Inferior parietal cortex (tissue), 1 donor: Measurements from ENCODE around the gene HSP90AB1.

Source experiments
- DNase-seq: peaks from one replicate; pipeline ENCODE4 v3.0.0-alpha.2; 2016; ENCODE audit errors: extremely low spot score

The HSP90AB1 gene

DNA sequence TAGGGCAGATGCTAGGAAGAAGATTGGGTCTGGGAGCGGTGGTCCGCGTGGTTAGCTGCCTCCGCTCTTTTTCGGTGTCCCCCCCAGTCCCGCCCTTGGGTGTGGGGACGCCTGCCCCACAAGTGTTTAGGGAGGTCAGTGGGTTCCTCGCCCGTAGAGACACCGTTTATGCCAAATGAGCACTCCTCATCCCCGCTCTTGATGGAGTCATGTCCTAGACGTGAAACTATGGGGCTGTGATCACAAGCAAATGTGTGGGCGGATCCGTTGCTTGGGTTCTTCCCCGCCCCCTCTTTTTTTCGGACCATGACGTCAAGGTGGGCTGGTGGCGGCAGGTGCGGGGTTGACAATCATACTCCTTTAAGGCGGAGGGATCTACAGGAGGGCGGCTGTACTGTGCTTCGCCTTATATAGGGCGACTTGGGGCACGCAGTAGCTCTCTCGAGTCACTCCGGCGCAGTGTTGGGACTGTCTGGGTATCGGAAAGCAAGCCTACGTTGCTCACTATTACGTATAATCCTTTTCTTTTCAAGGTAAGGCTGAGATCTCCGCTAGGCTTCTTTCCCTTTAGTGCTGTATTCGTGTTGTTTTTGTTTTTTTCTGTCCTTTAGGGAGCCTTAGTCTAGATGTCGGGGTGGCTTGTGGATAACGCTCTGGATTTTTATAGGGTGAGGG lies at the start of gene HSP90AB1:
HSP90AB1 (plus strand) TSS at position 439 of the 675 bp plus-strand sequence. CDS start 1,529 bp downstream, outside the sequence.
- DNase-seq = peak; percentile 98

DNA sequence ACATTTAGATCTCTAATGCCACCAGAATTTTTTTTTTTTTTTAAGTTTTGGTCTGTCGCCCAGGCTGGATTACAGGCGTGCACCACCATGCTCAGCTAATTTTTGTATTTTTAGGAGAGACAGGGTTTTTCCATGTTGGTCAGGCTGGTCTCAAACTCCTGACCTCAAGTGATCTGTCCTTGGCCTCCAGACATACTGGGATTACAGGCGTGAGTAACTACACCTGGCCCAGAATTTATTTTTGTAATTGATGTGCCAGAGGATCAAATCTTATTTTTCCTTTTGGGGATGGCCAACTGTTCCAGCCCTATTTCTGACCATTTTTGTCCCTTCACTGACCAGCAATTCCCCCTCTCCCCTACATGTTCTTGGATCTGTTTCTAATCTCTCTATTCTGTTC lies 48.2 kb upstream of the HSP90AB1 start:
- DNase-seq = no peak

DNA sequence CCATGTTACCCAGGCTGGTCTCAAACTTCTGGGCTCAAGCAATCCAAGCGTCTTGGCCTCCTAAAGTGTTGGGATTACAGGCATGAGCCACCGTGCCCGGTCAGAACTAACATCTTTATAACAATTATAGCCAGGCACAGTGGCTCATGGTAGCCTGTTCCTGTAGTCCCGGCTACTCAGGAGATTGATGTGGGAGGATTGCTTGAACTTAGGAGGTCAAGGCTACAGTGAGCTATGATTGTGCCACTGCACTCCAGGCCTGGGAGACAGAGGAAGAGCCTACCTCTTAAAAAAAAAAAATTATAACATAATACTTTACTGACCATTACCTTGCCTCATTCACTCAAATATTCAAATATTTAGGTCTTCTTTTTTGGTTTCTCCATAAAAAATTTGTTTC lies 47.0 kb upstream of the HSP90AB1 start:
- DNase-seq = no peak

DNA sequence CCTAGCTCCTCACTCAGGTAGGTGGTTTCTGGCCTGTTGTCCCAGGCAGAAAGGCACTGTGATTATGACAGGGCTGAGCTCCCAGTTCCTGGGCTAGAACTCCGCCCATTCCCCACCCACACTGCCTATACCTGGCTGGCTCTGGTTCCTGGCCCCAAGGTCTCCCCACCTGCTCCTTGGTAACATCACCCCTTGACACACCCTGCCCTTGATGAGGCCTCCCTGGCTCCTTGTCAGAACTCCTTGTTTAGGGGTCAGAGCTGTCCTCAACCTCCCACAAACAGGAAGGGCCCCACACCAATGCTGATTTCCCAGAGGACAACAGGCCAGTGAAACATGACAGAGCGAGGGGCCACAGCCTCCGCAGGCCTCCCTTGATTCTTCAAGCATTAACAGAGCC lies 45.7 kb upstream of the HSP90AB1 start:
- no peak for DNase-seq

DNA sequence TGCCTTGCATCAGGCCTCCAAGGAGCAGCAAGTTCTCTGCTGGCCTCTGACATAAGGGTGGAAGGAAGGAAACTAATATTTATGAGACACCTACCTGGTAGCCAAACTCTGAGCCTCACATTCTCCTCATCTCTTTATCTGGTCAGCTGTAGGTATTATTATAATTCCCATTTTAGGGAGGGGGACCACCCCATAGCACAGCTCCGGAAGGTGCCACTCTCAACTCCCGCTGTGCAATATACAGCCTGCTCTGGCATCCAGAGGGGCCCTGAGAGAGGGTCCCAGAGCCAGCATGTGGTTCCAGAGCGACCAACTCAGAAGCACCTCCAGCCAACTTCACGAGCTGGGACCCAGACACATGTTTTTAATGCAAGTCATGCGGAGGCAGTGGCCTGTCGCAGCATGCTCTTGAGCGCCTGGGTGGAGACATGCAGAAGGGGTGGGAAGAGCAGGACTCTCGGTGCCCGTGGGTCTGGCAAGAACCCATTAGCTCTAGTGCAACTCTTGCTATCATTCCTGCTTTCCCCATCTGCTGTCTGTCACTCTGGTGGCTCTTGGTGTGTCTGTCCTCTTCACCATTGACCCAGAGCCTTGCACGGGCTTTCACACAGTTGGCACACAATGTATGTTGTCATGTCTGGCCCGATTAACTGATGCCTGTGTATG lies 45.1 kb upstream of the HSP90AB1 start:
- DNase-seq = no peak

DNA sequence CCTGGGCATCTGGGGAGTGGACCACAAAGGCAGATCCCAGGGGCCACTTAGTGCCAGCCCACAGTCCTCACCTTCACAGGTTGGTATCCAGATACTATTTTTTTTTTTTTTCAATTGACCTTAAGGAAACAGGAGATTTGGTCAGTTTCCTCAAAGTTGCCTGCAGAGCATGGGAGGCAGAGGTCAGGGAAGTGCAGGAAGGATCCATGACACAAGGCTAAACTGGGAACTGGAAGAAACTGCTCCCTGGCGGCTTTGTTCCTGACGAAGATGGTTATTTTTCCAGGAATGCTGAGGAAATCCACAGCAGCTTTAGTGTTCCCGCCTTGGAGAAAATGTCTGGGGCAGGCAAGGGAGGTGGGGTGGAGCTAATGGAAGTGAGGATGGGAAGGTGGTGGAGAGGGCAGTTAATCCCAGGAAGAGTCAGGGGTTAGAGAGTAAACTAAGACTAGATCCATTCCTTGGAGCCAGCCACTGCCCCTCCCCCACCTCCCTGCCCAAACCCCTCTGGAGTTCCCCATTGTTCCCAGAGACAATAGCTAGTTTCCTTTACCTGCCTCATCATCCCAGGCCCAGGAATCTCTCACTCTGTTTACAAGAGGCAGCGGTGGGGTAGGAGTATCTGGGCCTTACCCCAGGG lies 44.4 kb upstream of the HSP90AB1 start:
- DNase-seq = no peak

DNA sequence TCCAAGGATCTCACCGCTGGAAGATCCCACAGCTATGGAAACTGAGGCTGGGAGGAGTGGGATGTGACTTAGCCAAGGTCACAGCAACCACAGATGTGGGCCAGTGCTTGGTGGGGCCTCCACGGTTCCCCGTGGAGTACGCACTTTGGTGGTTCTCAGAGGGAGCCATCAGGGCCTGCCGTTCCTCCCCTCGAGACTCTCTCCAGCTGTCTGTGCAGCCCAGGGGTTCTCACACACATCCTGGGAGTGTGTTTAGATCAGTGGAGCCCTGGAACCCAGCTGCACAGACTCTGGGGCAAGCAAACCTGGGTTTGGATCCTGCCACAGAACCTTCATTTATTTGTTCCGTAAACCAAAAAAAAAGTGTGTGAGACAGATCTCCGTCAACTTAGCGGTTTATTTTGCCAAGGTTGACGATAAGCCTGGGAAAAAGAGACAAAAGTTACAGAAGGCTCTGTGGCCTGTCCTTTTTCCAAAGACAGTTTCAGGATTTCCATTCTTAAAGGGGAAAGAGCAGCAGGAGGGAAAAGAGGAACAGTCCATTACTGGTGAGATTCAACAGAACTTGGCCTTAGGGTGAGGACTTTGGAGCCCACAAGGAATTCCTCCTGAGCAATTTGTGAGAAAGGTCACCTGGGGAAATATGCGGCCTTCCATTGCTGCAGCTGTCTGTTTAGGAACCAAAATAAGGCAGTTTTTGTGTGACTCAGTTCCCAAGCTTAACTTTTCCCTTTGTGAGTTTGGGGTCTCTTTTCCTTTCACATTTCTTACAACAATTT lies 43.7 kb upstream of the HSP90AB1 start:
- no peak for DNase-seq

DNA sequence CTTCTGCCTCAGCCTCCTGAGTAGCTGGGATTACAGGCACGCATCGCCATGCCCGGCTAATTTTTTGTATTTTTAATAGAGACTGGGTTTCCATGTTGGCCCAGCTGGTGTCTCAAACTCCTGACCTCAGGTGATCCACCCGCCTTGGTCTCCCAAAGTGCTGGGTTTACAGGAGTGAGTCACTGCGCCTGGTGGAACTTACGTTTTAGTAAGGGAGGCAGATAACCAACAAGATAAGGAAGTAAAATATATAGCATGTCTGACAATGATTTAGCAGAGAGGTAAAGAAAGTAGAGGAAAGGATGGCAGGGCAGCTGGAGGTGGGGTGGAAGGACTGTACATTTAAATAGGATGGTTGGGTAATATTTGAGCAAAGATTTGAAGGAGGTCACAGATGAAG lies 42.9 kb upstream of the HSP90AB1 start:
- no peak for DNase-seq

DNA sequence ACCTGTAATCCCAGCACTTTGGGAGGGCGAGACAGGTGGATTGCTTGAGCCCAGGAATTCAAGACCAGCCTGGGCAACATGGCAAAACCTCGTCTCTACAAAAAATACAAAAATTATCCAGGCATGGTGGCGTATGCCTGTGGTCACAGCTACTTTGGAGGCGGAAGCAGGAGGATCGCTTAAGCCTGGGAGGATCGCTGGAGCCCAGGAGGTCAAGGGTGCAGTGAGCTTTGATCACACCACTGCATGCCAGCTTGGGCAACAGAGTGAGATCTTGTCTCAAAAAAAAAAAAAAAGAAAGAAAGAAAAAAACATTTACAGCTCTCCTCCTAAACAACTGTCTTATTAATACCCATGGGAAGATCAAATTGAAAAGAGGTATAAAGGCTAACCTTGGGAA lies 38.9 kb upstream of the HSP90AB1 start:
- no peak for DNase-seq

DNA sequence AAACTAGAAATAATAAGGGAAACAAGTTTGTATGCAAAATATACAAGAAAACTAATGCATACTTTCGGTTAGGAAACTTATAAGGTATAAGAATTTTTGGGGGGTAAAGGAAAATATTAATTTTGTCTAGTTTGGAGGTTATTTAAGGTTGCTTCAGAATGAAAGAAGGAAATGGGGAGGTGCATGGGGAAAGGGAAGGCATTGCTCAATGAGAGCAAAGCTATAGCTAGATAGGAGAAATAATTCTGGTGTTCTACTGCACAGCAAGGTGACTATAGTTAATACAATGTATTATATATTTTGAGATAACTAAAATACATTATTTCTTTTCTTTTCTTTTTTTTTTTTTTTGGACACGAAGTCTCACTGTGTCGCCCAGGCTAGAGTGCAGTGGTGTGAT lies 35.6 kb upstream of the HSP90AB1 start:
- no peak for DNase-seq

DNA sequence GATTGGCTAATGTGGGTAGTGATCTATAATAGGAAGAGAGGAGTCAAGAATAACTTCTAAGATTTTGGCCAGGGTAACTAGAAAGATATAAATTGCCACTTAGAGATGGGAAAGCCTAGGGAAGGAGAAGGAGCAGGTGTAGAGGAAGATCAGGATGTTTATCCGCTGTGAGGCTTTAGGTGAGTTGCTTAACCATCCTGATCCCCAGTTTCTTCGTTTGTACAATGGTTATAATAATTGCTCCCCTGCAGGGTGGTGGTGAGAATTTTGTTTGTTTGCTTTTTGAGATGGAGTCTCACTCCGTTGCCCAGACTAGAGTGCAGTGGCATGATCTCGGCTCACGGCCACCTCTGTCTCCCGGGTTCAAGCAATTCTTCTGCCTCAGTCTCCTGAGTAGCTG lies 32.6 kb upstream of the HSP90AB1 start:
- DNase-seq = no peak

DNA sequence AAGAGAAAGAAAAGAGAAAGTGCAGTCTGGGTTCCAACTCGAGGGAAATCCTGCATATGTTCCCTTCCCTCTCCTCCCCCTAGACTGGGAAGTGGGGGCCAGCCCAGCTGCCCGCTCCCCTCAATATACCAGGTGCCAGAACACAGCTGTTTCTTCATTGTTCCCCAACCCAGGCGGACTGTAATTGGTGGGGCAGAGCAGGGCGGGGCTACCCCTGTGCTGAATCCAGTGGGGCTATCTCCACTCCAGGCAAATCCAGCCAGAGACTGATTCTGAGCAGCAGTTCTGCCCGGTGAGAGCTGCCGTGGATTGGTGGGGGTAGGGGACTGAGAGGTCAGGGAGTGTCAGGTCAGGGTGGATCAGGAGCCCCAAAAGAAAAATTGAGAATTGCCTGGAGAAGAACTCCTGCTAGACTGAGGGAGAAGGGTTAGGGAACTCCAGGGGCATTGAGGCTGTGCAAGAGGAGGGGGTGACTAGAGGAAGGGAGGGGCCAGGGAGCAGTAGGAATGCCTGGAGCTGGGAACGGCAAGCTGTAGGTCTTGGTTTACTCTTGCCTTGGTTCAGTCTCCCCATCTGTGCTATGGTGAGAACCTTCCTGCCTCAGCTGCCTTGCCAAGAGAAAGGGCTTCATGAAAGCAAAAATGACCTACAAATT lies 30.1 kb upstream of the HSP90AB1 start, which contains the start of gene MYMX:
MYMX (plus strand) TSS at position 250 of the 655 bp plus-strand sequence. CDS start 546 bp downstream, outside the sequence.
- no peak for DNase-seq

DNA sequence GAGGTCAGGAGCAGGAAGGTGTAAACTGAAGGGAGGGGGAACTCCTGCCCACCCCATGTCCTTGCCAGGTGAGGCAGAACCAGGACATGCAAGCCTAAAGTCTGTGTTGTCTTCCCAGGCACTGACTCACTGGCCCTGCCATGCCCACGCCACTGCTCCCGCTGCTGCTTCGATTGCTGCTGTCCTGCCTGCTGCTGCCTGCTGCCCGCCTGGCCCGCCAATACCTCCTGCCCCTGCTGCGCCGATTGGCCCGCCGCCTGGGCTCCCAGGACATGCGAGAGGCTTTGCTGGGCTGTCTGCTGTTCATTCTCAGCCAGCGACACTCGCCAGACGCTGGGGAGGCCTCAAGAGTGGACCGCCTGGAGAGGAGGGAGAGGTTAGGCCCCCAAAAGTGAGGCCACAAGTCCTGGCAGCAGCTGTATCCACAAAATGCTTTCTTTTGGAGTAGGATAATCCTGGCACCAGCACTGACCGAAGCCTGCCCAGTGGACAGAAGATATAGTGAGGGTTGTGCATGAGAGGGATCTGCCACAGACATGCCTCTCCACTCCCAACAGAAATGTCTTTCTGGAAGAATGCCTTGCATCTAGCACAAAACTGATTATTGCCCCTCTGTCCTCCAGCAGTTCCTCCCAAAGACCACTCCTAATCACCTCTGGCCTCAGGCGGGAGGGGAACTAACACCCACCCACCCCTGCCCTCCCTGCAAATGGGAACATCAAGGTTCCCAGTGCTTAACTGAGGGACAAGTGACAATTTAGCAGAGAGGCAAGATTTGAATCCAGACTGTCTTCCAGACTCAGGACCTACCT lies 29.4 kb upstream of the HSP90AB1 start:
- DNase-seq = no peak

DNA sequence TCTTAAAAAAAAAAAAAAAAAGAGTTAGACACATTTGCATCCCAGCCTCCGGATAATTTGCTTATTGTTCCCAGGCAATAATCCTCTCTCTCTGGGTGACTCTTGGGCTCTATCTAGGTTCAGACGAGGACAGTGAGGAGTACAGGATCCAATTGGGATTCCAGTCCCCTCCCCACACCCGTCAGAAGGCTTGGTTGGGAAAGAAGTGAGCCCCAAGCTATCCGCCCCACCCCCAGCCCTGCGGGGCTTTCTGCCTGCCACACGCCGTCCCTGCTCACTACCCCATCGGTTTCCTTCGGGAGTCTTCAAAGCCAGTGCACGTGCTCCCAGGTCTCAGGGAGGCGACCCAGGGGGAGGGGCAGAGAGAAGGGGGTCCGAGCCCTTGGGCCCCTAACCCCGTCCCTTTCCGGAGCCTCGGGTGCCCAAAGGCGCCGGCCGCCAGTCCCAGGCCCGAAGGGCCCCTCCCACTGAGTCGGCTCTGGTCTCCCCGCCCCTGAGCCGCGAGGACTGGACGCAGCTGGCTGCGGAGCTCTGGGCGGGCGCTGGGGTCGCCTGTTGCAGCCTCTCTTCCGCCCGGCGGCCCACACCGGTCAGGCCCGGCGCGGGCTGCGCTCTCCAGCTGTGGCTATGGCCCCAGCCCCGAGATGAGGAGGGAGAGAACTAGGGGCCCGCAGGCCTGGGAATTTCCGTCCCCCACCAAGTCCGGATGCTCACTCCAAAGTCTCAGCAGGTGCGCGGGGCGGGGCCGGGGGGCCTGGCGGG lies 27.7 kb upstream of the HSP90AB1 start:
- DNase-seq = peak; percentile 40

DNA sequence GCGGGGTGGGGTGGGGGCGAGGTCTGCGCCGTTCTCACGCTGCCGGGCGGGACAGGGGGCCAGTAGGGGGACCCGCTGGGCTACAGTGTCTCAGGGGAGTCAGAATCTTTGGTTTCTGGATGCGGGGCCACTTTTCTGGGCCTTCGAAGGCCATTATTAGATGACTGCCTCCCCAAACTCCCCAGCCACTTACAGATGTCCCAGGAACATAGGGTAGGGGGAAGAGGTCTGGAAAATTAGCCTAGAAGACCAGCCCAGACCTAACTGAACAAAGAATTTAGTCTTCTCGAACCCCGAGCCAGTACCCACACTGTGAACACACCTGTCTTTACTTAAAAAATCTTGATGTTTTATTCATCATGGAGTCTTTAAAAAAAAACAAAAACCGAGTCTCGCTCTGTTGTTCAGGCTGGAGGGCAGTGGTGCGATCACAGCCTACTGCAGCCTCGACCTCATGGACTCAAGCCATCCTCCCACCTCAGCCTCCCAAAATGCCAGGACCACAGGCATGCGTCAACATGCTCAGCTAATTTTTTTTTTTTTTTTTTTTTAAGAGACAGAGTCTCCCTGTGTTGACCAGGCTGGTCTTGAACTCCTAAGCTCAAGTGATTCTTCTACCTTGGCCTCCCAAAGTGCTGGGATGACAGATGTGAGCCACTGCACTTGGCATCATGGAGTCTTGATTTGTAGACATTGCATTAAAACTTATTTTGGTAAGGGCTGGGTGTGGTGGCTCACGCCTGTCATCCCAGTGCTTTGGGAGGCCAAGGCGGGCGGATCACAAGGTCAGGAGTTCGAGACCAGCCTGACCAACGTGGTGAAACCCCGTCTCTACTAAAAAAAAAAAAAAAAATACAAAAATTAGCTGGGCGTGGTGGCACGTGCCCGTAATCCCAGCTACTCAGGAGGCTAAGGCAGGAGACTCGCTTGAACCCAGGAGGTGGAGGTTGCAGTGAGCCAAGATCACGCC lies 26.8 kb upstream of the HSP90AB1 start:
- no peak for DNase-seq

DNA sequence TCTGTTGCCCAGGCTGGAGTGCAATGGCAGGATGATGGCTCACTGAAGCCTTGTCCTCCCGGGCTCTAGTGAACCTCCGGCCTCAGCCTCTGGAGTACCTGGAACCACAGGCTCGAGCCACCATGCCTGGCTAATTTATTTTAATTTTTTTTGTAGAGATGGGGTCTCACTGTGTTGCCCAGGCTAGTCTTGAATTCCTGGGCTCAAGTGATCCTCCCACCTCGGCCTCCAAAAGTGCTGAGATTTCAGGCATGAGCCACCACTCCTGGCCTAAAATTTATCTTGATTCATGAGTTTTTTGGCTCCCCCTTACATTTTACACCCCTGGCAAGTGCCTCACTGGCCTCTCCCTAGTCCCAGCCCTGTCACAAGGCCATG lies 26.0 kb upstream of the HSP90AB1 start:
- no peak for DNase-seq

DNA sequence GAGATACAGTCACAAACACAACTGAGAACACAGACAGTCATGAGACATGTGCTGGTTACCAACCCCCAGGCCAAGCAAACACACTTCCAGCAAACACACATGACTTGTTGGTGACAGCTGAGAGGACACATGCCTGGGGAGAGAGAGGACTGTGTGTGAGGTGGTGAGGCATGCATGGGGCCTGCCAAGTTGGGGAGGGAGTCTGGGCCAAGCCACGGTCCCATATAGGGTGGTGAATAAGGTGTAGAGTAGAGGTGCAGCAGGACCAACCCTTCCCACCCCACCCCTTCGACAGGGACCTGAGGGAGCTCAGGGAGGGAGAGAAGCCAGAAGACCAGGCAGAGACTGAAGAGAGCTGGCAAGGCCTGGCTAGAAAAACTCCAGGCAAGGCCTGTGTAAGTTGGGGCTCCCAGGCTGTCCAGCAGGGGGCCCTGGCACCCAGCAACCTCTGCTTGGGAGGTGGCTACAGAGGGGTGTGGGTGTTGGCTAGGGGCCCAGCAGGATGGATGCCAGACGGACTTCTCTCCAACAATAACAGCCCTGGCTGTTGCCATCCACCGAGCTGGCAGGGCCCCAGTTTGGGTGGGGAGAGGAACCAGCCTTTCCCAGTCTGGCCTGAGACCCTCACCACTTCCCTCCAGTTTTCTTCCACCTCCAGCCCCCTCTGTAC lies 25.5 kb upstream of the HSP90AB1 start:
- peak; percentile 63 for DNase-seq

DNA sequence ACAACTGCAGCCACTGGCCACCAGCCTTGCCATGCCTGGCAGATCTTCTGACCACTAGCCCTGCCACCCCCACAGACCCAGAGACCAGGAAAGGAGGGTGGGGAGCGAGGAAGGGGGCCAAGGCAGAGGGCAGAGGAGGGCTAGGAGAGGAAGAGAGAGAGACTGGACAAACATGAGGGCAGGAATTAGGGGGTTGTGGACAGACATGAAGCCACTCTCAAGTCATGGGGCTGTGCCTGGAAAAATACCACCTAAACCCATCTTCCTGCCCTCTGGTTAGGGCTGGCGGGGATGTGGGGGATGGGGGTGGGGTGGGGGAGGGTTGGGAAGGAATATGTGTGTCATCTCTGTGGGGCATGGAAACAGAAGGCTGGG lies 25.0 kb upstream of the HSP90AB1 start:
- DNase-seq = no peak
